HS-5 (cell line): ENCODE results near the gene RAP1GAP2.
"Not testable (repeated sequence)": the region's sequence is repeated elsewhere in the genome, so short reads cannot be mapped to it uniquely, and the experiment has no call there.

Source experiments
- DNase-seq: peaks from one replicate; pipeline ENCODE4 v3.0.0-alpha.2; 2012; ENCODE audit warnings: low read depth

The RAP1GAP2 gene

DNA sequence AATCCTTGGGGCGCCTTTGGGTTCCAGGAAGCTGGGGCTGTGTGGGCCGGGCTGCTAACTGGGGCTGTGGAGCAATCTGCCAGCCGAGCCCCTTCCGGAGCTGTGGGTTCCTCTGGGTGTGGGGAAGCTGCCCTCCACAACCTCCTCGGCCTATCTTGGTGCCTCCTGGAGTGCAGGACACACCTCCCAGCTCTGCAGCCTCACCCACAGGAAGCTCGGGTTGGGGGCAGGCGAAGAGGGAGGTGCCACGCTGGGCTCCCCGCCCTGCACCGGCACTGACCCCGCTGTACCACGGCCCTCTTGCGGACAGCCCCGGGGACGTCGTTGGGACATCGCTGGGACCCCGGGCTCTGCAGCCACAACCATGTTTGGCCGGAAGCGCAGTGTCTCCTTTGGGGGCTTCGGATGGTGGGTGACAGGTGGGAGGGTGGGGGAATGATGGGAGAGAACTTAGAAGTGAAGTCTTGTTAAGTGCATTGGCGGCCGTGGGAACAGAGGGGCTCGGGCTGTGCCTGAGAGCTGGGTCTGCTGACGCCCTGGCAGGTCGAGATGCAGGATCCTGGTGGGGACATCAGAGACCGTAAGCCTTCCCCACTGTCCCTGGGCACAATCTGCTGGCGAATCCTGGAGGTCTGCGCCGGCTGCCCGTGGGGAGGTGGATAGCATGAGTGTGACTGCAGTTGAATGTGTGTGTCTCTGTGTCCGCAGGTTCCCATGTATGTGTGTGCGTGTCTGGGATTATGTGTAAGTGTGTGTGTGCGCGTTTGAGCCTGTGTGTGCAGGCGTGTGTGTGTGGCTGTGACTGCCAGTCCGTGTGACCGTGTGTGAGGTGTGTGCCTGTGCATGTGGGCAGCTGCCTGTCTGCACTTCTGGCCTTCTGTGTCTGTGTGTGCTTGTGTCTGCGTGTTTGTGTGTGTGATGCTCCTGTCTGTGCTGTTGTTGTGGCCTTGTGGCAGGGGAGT, at the start of gene RAP1GAP2:
RAP1GAP2 (plus strand) TSS at position 275 of the 962 bp plus-strand sequence; CDS start at position 365, 90 bp downstream.
- DNase-seq: no peak

- no peak for DNase-seq
Observed at GRCh38 chr17:2749058-2749783, 47.0 kb upstream of the RAP1GAP2 start, which contains the start of gene CCDC92B. Gene CCDC92B (minus strand): TSS chr17:2749652. CDS start chr17:2735145, 14,507 bp downstream.

- DNase-seq: no peak
Observed at GRCh38 chr17:2749784-2750181, 46.5 kb upstream of the RAP1GAP2 start.

GRCh38 chr17:2750721-2751120, 45.5 kb upstream of the RAP1GAP2 start:
- no peak for DNase-seq

DNA sequence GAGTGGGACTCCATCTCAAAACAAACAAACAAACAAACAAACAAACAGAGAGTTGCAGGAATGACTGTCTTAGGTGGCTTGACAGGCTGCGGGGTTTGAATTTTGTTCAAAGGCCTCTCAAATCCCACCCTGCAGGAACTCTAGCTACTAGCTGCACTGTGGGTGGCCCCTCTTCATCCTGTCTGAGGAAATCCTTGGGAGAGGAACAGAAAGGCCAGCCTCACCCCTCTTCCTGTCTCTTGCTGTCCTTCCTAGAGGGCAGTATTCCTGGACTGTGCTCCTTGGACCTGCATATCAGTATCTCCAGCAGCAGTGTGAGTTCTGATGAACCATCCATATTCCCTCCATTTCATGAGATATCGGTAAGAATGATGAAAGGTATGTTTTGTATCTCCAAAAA, 44.7 kb upstream of the RAP1GAP2 start:
- no peak for DNase-seq

- no peak for DNase-seq
Observed at GRCh38 chr17:2755891-2756724, 40.1 kb upstream of the RAP1GAP2 start.

DNA sequence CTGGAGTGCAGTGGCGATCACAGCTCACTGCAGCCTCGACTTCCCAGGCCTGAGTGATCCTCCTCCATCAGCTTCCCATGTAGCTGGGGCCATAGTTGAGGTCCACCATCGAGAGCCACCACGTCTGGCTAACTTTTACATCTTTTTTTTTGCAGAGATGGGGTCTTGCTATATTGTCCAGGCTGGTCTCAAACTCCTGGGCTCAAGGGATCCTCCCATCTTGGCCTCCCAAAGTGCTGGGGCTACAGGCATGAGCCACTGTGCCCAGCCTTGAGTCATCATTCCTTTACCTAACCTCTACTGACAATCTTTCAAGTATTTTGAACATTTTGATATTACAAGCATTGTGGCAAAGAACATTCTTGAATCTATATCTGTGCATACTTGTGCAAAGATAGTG, 37.4 kb upstream of the RAP1GAP2 start:
- DNase-seq: no peak

DNA sequence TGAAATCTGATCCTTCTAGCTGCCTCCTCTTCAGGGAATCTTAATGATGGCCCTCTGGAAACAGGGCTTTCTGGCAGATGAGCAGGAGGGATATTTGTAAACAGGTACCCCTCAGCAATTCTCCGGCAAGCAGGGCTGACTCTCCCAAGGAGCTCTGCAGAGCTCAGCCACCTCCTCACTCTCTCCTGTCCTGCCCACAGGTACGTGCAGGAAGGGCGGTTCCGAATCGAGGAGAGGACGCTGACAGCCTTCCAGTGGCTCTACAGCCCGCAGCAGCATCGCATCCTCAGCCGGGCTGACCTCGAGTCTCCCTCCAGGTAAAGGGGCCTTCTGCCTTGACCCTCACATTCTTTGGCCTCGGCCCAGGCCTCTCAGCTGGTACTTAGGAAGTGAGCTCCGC, 26.1 kb upstream of the RAP1GAP2 start:
- no peak for DNase-seq

DNA sequence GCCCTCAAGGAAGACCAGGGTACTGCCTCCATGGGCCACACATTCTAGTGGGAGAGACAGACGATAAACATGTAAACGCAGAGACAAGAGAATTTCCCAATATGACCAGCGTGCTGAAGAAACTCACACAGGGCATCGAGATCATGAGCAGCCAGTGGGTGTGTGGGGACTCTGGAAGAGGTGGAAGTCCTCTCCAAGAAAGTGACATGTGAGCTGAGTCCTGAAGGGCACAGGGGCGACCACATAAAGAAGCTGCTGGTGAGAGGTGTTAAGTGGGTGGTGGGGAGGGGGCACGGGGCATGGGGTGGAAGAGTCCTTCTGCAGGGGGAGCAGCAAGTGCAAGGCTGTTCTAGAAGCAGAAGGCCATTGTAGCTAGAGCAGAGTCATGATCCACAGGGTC, 21.0 kb upstream of the RAP1GAP2 start:
- DNase-seq: no peak

DNA sequence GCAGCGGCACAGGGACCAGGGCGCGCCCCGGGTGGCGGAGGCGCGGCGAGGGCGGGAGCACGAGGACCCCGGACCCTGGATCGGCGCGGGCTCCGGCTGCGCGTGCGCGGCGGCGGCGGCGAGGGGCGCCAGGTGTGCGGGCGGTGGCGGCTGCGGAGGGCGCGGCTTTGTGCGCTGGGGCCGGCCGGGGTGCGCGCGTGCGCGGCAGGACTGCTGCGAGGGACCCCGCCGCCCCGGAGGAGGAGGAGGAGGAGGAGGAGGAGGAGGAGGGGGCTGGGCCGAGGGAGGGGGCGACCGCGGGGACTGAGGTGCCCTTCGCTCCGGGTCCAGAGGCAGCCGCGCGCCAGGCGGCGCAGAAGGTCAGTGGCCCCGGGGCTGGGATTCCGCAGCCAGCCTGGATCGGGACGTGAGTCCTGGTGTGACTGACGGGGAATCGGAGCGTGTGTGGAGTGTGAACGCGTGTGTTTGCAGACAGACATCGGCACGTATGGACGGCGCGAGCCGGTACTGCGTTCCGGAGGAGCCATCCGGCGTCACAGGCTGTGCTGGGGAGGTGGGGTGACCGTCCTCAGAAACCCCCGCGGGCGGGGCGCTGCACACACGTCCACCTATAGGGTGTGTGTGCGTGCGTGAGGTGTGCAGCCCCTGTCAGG, 19.5 kb upstream of the RAP1GAP2 start:
- no peak for DNase-seq

DNA sequence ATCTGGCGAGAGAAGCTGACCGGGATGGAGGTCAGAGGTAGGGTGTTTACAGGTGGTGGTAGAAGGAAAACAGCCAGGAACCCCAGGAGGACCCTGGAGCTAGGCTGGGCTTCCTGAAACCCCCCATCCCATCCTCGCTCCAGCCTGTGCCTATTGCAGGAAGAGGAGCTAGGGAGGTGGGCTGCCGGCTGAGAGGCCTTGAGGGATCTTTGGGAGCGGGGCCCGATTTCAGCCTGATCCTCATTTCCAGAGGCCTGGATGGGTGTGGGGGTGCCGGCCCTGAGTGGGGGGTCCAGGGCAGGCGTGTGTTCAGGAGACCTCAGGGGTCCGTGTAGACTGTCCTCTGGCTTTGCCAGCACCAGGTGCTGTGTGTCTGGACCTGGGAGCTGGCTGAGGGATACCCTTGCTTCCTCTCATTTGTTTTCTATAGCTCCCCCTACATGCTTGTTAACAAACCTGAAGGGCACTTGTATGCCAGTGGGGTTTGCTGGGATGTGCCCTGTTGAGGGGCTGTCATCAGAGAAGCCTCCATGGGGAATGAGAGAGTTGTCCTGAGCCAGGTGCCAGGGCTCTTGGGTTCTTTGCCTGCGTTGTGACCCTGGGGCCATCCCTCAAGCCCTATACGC, 18.9 kb upstream of the RAP1GAP2 start:
- DNase-seq: no peak

GRCh38 chr17:2778489-2778888, 17.7 kb upstream of the RAP1GAP2 start:
- no peak for DNase-seq

- no peak for DNase-seq
Observed at GRCh38 chr17:2779545-2779944, 16.7 kb upstream of the RAP1GAP2 start.

GRCh38 chr17:2780256-2780655, 16.0 kb upstream of the RAP1GAP2 start:
- DNase-seq: no peak

DNA sequence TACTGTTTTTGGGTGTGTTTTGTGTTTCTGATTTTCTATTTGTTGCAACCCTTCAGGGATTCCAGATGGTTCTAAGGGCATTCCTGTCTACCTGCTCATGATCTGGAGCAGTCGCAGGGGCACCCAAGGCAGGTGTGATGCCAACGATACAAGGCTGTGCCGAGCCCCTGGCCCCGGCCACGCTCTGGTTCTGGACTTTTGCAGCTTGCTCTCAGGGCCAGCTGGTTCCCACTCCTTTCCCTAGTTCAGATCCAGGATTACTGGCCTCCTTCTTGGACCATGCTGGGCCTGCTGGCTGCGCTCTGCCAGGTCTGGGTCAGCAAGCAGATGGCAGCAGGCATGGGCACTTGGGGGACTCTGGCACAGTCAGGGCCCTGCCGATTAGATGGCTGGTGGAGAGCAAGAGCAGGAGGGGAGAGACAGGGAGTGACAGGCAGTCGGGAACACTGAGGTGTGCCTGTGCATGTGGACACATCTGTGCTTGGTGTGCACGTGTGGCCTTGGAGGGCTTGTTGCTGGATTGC, 15.2 kb upstream of the RAP1GAP2 start:
- DNase-seq: no peak

- DNase-seq: not testable (repeated sequence)
Observed at GRCh38 chr17:2781598-2781997, 14.6 kb upstream of the RAP1GAP2 start.

- DNase-seq: no peak
Observed at GRCh38 chr17:2782055-2782454, 14.2 kb upstream of the RAP1GAP2 start.

GRCh38 chr17:2783310-2784030, 12.8 kb upstream of the RAP1GAP2 start:
- DNase-seq: no peak

- DNase-seq: no peak
Observed at GRCh38 chr17:2784864-2785263, 11.4 kb upstream of the RAP1GAP2 start.

DNA sequence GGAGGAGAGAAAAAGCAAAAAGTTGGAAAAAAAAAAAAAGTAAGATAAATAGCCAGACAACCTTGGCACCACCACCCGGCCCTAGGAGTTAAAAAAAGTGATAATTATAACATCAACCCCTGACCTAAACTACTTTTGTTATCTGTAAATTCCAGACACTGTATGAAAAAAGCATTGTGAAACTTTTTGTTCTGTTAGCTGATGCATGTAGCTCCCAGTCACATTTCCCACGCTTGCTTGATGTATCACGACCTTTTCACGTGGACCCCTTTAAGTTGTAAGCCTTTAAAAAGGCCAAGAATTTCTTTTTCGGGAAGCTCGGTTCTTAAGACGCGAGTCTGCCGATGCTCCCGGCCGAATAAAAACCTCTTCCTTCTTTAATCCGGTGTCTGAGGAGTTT, 10.9 kb upstream of the RAP1GAP2 start:
- DNase-seq: not testable (repeated sequence)
